Measurements from ENCODE around the gene CREB3.

CREB3 gene

DNA sequence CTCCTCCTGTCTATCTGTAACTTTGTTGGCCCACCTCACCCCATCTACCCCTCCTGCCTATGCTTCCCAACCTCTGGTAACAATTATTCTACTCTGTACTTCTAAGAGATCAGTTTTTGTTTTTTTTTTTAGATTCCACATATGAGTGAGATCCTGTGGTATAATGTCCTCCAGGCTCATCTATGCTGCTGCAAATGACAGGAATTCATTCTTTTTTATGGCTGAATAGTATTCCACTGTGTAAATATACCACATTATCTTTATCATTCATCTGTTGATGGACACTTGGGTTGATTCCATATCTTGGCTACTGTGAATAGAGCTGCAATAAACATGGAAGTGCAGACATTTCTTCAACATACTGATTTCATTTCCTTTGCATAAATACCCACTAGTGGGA lies 51.0 kb downstream of the CREB3 start:
- no peak overlapping the region for H3K27ac Mint-ChIP-seq
- no peaks in the 10 kb centered on the region for H3K9me3 Mint-ChIP-seq
- peaks cover 53% of the 10 kb centered on the region for H3K36me3 Mint-ChIP-seq (ENCODE audit: low read depth)
- no peaks in the 10 kb centered on the region for H3K4me1 Mint-ChIP-seq (ENCODE audit: low read depth)
- no peak for DNase-seq
- H3K4me3 Mint-ChIP-seq, result no peak overlapping the region
- no peaks in the 10 kb centered on the region for H3K27me3 Mint-ChIP-seq

Measured in activated T-cell treated with anti-CD3 and anti-CD28 coated beads, Interleukin-2, amount 50 U/mL, for 24 hours (primary cell).